Measurements from ENCODE around the gene NEK6. TPM values are rescaled to one million over a fixed set of nuclear protein-coding genes. Genes with fewer than 3 reads are reported as not detected.
A peak's percentile ranks its signal among the peaks of the same experiment; 100 is the strongest.
"Not testable (repeated sequence)": the region's sequence is repeated elsewhere in the genome, so short reads cannot be mapped to it uniquely, and the experiment has no call there.

NEK6 gene
- total RNA-seq, 1 donor from 2014 or later, result 32.5 TPM

DNA sequence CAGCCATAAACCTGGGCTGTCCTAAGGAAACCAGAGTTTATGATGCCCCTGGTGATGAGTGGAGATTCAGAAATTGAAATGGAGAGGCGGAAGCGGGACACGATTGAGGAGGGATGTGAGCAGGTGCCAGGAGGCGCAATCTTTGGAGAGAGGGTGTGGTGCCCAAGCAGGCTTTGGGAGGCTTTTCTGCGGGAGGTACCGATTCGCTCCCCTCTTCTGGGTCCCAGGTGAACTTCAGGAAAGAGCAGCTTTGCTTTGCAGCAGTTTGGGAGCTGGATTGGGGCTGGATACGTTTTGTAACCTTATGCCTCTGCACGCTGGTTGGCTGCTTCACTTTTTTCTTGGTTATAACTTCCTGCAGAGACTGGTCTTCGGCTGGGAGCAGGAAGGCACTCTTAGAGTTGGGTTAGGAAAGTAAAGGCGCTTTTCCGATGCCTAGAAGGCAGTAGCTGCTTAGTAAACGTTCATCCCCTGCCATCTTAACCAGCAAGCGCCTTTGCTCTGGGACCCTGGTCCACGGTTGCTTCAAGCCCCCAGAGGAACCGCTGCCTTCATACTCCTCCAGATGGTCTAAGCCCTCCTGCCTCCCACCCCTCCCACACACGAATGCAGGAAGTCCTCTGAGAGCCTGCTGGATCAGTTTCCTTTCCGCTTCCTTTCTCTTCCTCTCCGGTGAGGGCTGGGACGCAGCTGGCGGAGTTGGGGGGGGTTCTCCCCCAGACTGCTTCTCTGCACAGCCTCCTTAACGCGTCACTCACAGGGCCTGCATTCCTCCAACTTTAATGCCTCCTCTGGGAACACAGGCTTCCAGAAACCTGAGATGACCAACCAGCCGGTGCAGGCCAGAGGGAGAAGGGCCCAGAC, 15.2 kb upstream of the NEK6 start:
- intact Hi-C loops (cut with micrococcal nuclease), result loop anchor here (1.0 kb wide), 1 partner anchor 12 kb away; no protein-coding TSS in a partner anchor
- Mint-ChIP-seq H3K36me3 (ENCODE audit: low read depth) (no peaks in the 10 kb centered on the region), H3K27ac (no peak overlapping the region), H3K4me1 (peaks cover 39% of the 10 kb centered on the region), H3K27me3 (peaks cover 6% of the 10 kb centered on the region), H3K4me3 (no peak overlapping the region), H3K9me3 (no peaks in the 10 kb centered on the region)
- no peak for DNase-seq

- H3K27me3 Mint-ChIP-seq; DNase-seq; H3K36me3 Mint-ChIP-seq (ENCODE audit: low read depth); intact Hi-C loops (cut with micrococcal nuclease); H3K27ac Mint-ChIP-seq; H3K4me3 Mint-ChIP-seq; H3K9me3 Mint-ChIP-seq: not testable (repeated sequence)
- H3K4me1 Mint-ChIP-seq, result peaks cover 17% of the 10 kb centered on the region
Measured at GRCh38 chr9:124247393-124247792, 10.4 kb upstream of the NEK6 start.

GRCh38 chr9:124248066-124248465, 9.7 kb upstream of the NEK6 start:
- no peaks in the 10 kb centered on the region for H3K9me3 Mint-ChIP-seq
- H3K4me1 Mint-ChIP-seq, result peaks cover 12% of the 10 kb centered on the region
- intact Hi-C loops (cut with micrococcal nuclease), result no loop called here
- no peak for DNase-seq
- no peaks in the 10 kb centered on the region for H3K36me3 Mint-ChIP-seq (ENCODE audit: low read depth)
- no peak overlapping the region for H3K4me3 Mint-ChIP-seq
- peaks cover 5% of the 10 kb centered on the region for H3K27me3 Mint-ChIP-seq
- no peak overlapping the region for H3K27ac Mint-ChIP-seq

DNA sequence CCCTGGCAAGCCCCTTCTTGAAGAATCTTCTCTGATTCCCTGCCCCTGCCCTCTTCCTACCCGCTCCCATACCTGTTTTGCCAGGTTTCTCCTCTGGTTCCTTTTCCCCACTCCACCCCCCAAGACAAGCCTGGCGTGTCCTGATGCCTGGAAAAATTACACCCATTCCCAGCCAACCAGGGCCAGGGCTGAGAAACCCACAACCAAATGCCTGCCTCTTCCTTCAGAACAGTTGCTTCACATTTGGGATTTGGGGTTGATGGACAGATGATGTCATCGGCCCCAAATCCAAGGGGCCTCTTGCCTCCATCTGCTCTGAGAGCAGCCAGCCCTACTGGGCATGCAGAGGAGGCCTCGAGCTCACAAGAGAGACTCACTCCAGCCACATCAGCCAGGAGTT, 8.8 kb upstream of the NEK6 start:
- Mint-ChIP-seq H3K9me3 (no peaks in the 10 kb centered on the region), H3K4me3 (no peak overlapping the region), H3K36me3 (ENCODE audit: low read depth) (no peaks in the 10 kb centered on the region), H3K4me1 (peaks cover 16% of the 10 kb centered on the region), H3K27ac (no peak overlapping the region), H3K27me3 (peaks cover 5% of the 10 kb centered on the region)
- no peak for DNase-seq
- intact Hi-C loops (cut with micrococcal nuclease), result no loop called here

DNA sequence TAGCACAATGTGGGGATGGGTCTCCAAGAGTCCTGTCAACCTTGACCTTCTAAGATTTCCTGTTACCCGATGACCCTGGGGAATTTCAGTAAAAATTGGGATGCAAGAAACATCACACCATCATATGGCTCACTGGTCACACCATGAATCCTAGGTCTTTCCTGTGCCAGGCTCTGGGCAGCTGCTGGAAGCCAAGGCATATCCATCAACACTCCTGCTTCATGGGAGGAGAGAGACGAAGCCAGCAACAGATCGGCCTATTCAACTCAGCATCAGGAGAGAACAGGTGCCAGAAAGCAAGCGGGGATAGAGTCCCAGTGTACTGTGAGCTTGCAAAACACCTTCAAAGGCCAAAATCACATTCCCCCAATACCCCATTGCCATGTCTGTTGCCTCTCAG, 6.5 kb upstream of the NEK6 start:
- intact Hi-C loops (cut with micrococcal nuclease), result no loop called here
- Mint-ChIP-seq H3K27ac (peak overlapping the region; percentile 16), H3K27me3 (peaks cover 7% of the 10 kb centered on the region), H3K9me3 (no peaks in the 10 kb centered on the region), H3K36me3 (ENCODE audit: low read depth) (no peaks in the 10 kb centered on the region), H3K4me1 (peaks cover 27% of the 10 kb centered on the region), H3K4me3 (no peak overlapping the region)
- no peak for DNase-seq

- no peak overlapping the region for H3K4me3 Mint-ChIP-seq
- H3K27ac Mint-ChIP-seq, result peak overlapping the region; percentile 16
- H3K9me3 Mint-ChIP-seq, result no peaks in the 10 kb centered on the region
- intact Hi-C loops (cut with micrococcal nuclease), result no loop called here
- no peaks in the 10 kb centered on the region for H3K36me3 Mint-ChIP-seq (ENCODE audit: low read depth)
- no peak for DNase-seq
- peaks cover 13% of the 10 kb centered on the region for H3K27me3 Mint-ChIP-seq
- peaks cover 31% of the 10 kb centered on the region for H3K4me1 Mint-ChIP-seq
Measured at GRCh38 chr9:124251605-124252378, 6.0 kb upstream of the NEK6 start.

DNA sequence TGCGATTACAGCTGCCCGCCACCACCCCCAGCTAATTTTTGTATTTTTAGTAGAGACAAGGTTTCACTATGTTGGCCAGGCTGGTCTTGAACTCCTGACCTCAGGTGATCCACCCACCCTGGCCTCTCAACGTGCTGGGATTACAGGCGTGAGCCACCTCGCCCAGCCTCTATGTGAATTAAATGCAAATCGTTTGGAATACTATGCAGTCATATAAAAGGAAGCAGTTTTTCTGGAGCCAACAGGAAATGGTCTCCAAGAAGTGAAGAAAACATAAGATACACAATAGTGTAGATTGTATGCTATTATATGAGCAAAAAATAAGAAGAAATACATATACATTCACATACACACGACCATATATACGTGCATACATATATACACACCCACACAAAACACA, 4.9 kb upstream of the NEK6 start:
- intact Hi-C loops (cut with micrococcal nuclease); DNase-seq; H3K9me3 Mint-ChIP-seq: not testable (repeated sequence)

DNA sequence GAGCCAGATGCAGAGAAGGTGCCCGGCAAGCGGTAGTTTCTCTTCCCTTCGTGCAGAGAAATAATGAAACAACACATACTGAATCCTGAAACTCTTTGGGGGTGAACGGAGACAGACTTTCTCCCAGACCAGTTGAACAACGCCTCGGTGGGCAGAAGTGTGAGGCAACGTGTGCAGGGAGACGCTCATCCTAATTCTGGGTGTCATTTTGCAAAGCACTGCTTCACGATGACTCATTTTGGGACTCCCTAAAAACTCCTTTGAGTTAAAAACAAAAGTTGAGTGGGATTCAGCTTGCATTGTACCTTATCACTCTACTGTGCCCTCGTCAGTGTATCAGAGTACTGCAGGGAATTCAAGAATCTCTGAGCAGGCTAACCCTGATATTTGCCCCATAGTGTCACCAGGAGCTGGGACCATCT, 3.5 kb upstream of the NEK6 start:
- Mint-ChIP-seq H3K4me1 (peaks cover 46% of the 10 kb centered on the region), H3K4me3 (peak overlapping the region; percentile 15), H3K27me3 (peaks cover 31% of the 10 kb centered on the region), H3K9me3 (no peaks in the 10 kb centered on the region), H3K27ac (peak overlapping the region; percentile 48), H3K36me3 (ENCODE audit: low read depth) (peaks cover 3% of the 10 kb centered on the region)
- intact Hi-C loops (cut with micrococcal nuclease), result loop anchor here (1.0 to 2.0 kb wide), 4 partner anchors 12 to 52 kb away; no protein-coding TSS in a partner anchor
- peak; percentile 70 for DNase-seq

More for the DNA sequence above, 4.9 kb upstream of the NEK6 start:
- H3K4me1 Mint-ChIP-seq, result peaks cover 37% of the 10 kb centered on the region
- not testable (repeated sequence) for H3K36me3 Mint-ChIP-seq (ENCODE audit: low read depth); H3K4me3 Mint-ChIP-seq; H3K27ac Mint-ChIP-seq
- H3K27me3 Mint-ChIP-seq, result peaks cover 21% of the 10 kb centered on the region

DNA sequence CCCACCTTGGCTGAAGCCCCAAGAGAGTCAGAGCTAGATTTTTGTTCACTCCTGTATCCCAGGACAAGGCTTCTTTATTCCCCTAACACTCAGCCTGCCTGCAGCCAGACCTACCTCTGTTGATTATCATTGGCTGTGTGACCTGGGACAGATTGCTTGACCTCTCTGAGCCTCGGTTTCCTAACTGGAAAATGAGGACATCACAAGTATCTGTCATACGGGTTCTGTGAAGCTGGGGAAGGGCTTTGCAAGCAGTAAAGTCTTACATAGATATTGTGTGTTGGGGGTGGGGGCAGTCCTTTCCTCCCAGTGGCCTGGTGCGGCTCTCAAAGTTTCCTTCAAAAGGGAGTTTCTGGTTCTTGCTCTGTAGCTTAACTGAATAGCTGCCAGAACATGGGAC, 2.5 kb upstream of the NEK6 start:
- no peak for DNase-seq
- intact Hi-C loops (cut with micrococcal nuclease), result loop anchor here (2.0 kb wide), 2 partner anchors 32 to 44 kb away; no protein-coding TSS in a partner anchor
- Mint-ChIP-seq H3K27ac (no peak overlapping the region), H3K27me3 (peaks cover 36% of the 10 kb centered on the region), H3K36me3 (ENCODE audit: low read depth) (peaks cover 4% of the 10 kb centered on the region), H3K4me1 (peaks cover 50% of the 10 kb centered on the region), H3K4me3 (peak overlapping the region; percentile 32), H3K9me3 (no peaks in the 10 kb centered on the region)

- peaks cover 6% of the 10 kb centered on the region for H3K36me3 Mint-ChIP-seq (ENCODE audit: low read depth)
- intact Hi-C loops (cut with micrococcal nuclease), result loop anchor here (2.0 kb wide), 1 partner anchor 130 kb away; no protein-coding TSS in a partner anchor
- H3K27me3 Mint-ChIP-seq, result peaks cover 46% of the 10 kb centered on the region
- H3K9me3 Mint-ChIP-seq, result no peaks in the 10 kb centered on the region
- H3K4me3 Mint-ChIP-seq, result peak overlapping the region; percentile 85
- DNase-seq, result no peak
- peak overlapping the region; percentile 84 for H3K27ac Mint-ChIP-seq
- peaks cover 57% of the 10 kb centered on the region for H3K4me1 Mint-ChIP-seq
Measured at GRCh38 chr9:124256517-124257069, 1.2 kb upstream of the NEK6 start.

DNA sequence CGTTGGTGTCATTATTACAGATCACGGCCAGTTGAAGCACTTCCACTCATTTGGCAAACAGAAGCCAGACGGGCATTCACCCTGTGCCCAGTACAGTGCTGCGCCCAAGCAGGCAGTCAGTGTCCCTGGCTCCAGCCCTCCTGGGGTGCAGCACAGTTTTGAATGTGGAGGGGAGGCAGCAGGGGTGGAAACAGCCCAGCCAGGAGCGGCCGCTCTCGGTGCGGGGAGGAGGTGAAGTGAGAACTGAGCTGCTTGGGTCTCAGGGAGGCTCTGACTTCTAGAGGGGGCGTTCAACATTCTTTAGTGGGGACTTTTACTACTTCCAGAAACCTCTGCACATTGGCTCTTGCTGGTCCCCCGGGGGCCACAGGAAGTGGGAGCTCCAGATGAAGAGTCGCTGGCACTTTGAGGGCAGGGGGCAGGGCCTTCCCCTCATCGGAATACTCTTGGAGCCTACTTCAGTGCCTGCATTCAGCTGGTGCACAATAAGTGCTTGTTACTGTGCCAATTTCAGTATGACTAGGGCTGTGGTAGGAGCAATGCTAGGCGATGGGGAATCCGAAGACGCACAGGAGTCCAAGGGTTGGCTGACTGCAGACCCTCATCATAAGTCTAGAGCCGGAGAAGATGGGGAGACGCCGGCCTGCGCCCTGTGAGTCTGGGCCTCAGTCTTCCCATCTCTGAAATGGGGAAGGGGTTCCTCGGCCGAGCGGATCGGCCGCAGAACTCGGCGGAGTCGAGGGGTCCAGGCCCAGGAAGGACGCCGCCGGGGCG, 492 bp upstream of the NEK6 start:
- intact Hi-C loops (cut with micrococcal nuclease), result loop anchor here (2.0 kb wide), 1 partner anchor 130 kb away; no protein-coding TSS in a partner anchor
- H3K9me3 Mint-ChIP-seq, result no peaks in the 10 kb centered on the region
- H3K36me3 Mint-ChIP-seq (ENCODE audit: low read depth), result peaks cover 7% of the 10 kb centered on the region
- H3K4me3 Mint-ChIP-seq, result peak overlapping the region; percentile 85
- H3K27me3 Mint-ChIP-seq, result peaks cover 47% of the 10 kb centered on the region
- peak overlapping the region; percentile 84 for H3K27ac Mint-ChIP-seq
- DNase-seq, result no peak
- peaks cover 58% of the 10 kb centered on the region for H3K4me1 Mint-ChIP-seq

DNA sequence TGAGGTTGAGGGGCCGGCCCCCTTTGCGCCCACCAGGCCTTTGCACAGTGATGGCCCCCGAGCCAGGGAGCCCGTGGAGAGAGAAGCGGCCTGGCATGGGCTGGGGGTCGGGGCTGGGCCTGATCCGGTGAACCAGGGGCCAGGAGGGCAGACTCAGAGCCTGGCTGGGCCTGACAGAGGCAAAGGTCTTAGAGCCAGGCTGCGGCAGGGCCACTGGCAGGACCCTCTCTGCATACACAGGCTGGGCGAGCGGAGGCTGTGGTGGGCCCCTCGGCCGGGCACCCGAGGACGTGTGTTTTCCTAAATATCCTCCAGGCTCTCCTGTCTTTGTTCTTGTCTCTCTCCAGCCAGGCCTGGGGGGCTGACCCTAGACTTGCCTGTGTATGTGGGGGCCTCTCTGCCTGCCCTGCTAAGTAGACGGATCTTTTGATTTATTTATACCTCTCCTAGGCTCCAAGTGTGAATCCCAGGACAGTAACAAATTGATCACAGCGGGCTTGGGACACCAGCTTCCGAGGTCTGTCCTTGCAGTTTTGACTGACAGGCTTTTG, 933 bp downstream of the NEK6 start:
- peaks cover 54% of the 10 kb centered on the region for H3K4me1 Mint-ChIP-seq
- intact Hi-C loops (cut with micrococcal nuclease), result no loop called here
- peak overlapping the region; percentile 93 for H3K27ac Mint-ChIP-seq
- H3K36me3 Mint-ChIP-seq (ENCODE audit: low read depth), result peaks cover 7% of the 10 kb centered on the region
- peak overlapping the region; percentile 94 for H3K4me3 Mint-ChIP-seq
- H3K9me3 Mint-ChIP-seq, result no peaks in the 10 kb centered on the region
- no peak for DNase-seq
- peaks cover 47% of the 10 kb centered on the region for H3K27me3 Mint-ChIP-seq
